Measurements from ENCODE around the gene SAMHD1.
"Not testable (repeated sequence)": the region's sequence is repeated elsewhere in the genome, so short reads cannot be mapped to it uniquely, and the experiment has no call there.

SAMHD1 gene
- total RNA-seq, result 98.1 to 550 (median 389) reads per million in 3 experiments

GRCh38 chr20:36951198-36951978, at the start of gene SAMHD1:
Gene SAMHD1 (minus strand): TSS chr20:36951708. CDS start chr20:36951643, 65 bp downstream.
- DNase-seq, result peak; percentile 85

GRCh38 chr20:37000171-37000570, 48.7 kb upstream of the SAMHD1 start:
- not testable (repeated sequence) for DNase-seq

DNA sequence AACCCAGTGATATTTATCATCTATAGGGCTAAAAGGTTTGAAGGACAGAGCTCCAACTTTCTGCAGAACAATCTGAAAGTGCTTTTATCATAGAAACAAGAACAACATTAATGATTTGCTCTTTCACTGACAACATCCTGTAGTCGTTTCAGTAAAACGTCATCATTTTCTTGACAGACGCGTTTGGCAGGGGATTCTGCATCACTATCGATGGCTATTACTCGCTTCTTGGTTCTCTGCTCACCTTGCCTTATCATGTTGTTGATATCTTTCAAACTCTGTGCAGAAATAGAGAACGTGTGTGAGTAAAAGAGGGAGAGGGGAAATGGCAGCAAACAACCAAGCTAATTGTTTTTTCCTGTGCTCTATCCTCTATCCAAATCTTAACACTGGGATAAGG, 47.1 kb upstream of the SAMHD1 start:
- peak; percentile 39 for DNase-seq

DNA sequence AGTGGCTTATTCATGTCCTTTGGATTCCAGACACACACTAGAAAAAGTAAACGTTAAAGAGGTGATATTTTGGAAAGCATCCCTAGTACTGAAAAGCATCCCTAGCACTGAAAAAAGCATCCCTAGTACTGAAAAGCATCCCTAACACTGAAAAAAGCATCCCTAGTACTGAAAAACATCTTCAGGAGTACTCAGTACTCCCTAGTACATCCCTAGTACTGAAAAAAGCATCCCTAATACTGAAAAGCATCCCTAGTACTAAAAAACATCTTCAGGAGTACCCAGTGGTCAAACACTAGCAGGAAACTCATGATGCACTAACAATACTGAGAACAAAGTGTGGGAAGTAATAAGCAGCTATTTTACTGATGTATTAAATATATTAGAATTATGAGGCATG, 45.6 kb upstream of the SAMHD1 start:
- DNase-seq, result no peak

- DNase-seq, result not testable (repeated sequence)
These were observed 42.7 kb upstream of the SAMHD1 start for GRCh38 chr20:36994221-36994620.

- DNase-seq, result no peak
These were observed 41.4 kb upstream of the SAMHD1 start for GRCh38 chr20:36992802-36993334.

DNA sequence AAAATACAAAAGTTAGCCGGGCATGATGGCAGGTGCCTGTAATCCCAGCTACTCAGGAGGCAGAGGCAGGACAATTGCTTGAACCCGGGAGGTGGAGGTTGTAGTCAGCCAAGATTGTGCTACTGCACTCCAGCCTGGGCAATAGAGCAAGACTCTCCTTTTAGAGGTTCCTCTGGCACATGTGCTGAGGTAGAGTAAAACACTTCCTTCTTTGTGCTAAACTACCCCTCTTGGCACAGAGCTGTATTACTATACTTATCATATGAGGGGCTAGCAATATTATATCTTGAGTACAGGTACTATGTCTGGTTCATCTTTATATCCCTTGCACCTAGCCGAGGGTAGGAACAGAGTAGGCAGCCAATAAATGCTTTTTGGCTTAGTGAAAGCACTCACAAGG, 40.2 kb upstream of the SAMHD1 start:
- DNase-seq, result no peak

DNA sequence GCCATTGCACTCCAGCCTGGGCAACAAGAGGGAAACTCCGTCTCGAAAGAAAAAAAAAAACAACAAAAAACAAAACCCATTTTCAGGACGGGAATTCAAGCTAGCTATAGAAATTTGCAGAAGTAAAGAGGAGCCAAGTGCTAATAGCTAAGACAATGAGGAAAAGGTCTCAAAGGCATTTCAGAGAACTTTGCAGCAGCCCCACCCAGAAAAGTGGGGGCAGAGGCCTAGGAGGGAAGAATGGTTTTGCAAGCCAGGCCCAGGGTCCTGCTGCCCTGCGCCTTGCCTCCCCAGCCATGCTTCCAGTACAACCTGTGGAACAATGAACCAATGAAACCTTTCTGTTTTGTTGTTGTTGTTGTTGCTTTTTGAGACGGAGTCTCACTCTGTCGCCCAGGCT, 38.3 kb upstream of the SAMHD1 start:
- no peak for DNase-seq

- DNase-seq, result peak; percentile 34
These were observed 37.0 kb upstream of the SAMHD1 start for GRCh38 chr20:36988494-36988966.

DNA sequence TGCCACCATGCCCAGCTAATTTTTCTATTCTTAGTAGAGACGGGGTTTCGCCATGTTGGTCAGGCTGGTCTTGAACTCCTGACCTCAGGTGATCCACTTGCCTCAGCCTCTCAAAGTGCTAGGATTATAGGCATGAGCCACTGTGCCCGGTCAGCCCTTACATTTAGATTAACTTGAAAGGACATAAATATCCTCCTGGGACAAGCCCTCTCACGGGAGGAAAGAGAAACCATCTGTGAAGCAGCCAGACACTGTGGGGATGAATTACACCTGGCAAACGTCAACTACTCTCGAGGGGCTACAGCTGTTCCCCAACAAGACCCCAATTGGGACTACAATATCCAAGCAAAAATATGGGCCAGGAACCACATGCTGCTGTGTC, 32.7 kb upstream of the SAMHD1 start:
- DNase-seq, result no peak

DNA sequence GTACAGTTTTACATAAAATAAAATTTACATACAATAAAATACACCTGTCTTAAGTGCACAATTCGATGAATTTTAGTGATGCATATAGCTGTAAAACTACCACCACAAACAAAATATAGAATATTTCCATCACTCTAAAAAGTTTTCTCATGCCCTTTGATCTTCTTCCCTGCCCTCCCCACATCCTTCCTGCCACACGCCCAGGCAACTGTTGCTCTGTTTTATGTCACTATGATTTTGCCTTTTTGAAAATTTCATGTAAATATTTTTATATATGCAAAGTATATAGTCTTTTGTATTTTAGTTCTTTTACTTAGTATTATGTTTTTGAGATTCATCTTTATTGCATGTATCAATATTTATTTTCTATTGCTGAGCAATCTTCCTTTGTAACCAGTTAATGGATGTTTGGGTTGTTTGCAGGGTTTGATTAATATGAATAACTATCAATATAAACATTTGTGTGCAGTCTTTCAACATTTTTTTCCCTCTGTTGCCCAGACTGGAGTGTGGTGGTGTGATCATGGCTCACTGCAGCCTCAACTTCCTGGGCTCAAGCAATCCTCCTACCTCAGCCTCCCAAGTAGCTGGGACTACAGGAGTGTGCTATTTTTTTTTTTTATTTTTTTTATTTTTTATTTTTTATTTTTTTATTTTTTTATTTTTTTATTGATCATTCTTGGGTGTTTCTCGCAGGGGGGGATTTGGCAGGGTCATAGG, 23.8 kb upstream of the SAMHD1 start:
- peak; percentile 83 for DNase-seq

- no peak for DNase-seq
These were observed 23.2 kb upstream of the SAMHD1 start for GRCh38 chr20:36974660-36975059.

DNA sequence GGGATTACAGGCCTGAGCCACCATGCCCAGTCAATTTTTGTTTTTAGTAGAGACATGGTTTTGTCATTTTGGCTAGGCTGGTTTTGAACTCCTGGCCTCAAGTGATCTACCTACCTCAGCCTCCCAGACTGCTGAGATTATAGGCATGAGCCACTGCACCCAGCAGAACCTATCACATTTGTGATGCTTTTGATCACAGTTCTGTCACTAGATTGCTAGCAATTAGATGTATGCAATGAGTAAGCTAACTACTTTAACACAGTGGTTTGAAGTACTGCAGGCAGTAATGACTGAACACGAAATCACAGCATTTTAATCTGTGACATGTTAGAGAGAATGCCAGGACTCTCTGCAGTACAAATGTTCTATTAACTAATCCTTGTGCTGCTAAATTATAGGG, 19.6 kb upstream of the SAMHD1 start:
- DNase-seq, result no peak

GRCh38 chr20:36969478-36970186, 18.1 kb upstream of the SAMHD1 start:
- DNase-seq, result peak; percentile 49

DNA sequence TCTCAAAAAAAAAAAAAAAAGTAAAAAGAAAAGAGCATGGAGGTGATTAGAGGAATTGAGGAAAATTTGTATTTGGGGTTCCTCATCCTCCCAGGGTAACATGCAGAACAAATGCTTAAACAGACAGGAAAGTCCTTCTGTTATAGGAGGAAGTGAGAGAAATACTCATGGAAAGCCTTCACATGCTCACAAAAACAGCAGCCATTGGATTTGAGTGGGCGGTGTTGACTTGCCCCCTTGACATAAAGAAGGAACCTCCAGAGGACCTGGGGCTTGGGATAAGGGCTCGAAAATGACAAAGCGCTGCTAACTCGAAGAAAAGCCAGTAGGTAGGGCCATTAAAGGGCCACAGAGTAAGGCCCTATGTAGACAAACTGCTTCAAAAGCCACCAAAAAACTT, 17.5 kb upstream of the SAMHD1 start:
- no peak for DNase-seq

- peak; percentile 38 for DNase-seq
These were observed 16.1 kb upstream of the SAMHD1 start for GRCh38 chr20:36967636-36968035.

- DNase-seq, result not testable (repeated sequence)
These were observed 15.5 kb upstream of the SAMHD1 start for GRCh38 chr20:36966965-36967364.

DNA sequence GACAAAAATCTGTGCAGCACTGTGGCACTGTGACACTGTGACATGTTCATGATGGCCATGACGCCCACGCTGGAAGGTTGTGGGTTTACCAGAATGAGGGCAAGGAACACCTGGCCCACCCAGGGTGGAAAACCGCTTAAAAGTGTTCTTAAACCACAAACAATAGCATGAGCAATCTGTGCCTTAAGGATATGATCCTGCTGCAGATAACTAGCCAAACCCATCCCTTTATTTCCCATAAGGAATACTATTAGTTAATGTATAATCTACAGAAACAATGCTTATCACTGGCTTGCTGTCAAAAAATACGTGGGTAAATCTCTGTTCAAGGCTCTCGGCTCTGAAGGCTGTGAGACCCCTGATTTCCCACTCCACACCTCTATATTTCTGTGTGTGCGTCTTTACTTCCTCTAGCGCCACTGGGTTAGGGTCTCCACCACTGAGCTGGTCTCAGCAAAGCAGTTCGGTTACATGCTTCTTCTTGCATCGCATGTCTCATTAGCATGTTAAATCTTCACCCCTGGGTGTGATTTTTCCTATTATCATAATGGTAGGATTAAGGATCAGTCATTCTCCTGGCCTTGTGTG, 10.9 kb upstream of the SAMHD1 start:
- DNase-seq, result not testable (repeated sequence)

GRCh38 chr20:36959242-36959641, 7.7 kb upstream of the SAMHD1 start:
- DNase-seq, result no peak

DNA sequence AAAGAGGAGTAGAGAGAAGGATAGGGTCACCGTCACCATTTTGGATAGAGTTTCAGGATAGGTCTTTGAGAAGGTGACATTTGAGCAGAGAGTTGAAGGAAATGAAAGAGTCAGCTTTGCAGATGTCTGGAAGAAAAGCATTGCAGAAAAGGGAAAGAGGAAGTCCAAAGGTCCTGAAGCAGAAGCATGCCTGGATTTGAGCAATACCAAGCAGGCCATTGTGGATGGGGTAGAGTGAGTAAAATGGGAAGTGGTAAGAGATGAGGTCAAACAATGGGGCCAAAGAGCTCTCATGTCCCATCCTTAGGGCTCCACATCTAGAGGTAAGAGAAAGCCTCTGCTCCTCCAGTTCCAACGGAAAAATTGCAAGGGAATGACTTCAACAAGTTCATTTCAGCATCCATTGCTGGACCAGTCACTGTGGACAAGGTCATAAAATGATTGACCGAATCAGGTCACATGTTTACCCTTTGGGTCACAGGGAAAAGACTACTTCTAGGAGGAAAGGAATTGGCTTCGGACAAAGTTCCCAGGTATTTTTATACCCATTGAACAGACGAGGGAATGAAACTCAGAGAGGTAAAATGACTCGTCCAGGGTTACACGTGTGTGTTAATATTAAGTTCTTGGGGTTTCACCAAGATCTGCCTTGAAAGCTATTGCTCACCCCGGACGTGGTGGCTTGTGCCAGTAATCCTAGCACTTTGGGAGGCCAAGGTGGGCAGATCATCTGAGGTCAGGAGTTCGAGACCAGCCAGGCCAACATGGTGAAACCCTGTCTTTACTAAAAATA, 6.6 kb upstream of the SAMHD1 start:
- DNase-seq, result no peak

GRCh38 chr20:36956674-36957073, 5.2 kb upstream of the SAMHD1 start:
- no peak for DNase-seq

DNA sequence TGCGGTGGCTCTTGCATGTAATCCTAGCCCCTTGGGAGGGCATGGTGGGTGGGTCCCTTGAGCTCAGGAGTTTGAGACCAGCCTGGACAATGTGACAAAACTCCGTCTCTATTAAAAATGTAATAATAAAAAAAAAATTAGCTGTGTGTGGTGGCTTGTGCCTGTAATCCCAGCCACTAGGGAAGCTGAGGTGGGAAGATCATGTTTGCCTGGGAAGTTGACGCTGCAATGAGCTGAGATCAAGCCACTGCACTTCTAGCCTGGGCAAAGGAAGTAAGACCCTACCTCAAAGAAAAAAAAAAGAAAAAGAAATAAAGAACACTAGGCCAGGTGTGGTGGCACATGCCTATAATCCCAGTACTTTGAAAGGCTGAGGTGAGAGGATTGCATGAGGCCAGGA, 4.5 kb upstream of the SAMHD1 start:
- no peak for DNase-seq

All from central memory CD4-positive, alpha-beta T cell (primary cell).